ENCODE measurements around the gene ALDH3A2.

GRCh38 chr17:19673623-19674022, 25.1 kb downstream of the ALDH3A2 start:
- TF ChIP-seq CTCF (IDR thresholded peaks at IDR 0.05) (no peak), EZH2 (IDR thresholded peaks at IDR 0.05) (no peak), EZH2phosphoT487 (IDR thresholded peaks at IDR 0.05) (no peak)

Measured in neural progenitor cell (in vitro differentiated cells).